ENCODE data around the gene SETD1B.

GRCh38 chr12:121825041-121825523, 21.3 kb downstream of the SETD1B start:
- no peak for TF ChIP-seq CTCF (IDR thresholded peaks at IDR 0.05)
- TF ChIP-seq EP300 (IDR thresholded peaks at IDR 0.05) = no peak
- no peak for TF ChIP-seq POLR2A (IDR thresholded peaks at IDR 0.05)

Measured in suprapubic skin (tissue), 3 donors.